Muscle of back (tissue), 11 donors: ENCODE results near the gene RYR3. TPM values are rescaled to one million over a fixed set of nuclear protein-coding genes. Genes with fewer than 3 reads are reported as not detected.

Source experiments
- DNase-seq, 3 donors: peaks; one replicate each; pipeline versions ENCODE4 v3.0.0 to v3.0.0-alpha.2; 2013
- polyA plus RNA-seq, 10 donors: library from polyadenylated mRNA; unstranded; fragments of 120-200 nt; gene quantifications; one replicate each; pipeline ENCODE4 v1.2.1, GENCODE V29; 2013; ENCODE audit not compliant: insufficient read length in 10 of 10

The RYR3 gene
- polyA plus RNA-seq, 10 donors: 15.4 to 62.4 (median 41.5) TPM

DNA sequence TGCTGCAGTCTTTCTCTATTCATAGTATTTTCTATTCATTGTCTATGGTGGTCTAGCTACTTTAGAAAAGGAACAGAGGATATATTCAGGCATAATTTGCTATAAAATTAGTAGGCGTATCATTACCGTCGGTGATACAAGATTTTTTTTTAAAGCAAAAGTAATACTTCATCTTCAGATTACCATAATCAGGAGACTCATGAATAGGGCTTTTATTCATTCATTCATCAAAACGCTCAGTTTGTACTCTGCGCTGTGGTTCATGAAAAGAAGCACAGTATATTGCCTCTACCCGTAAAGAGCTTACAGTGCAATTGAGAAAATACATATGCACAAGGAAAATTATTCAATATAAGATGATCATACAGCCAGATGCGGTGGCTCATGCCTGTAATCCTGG, 520.9 kb downstream of the RYR3 start:
- DNase-seq: no peak

DNA sequence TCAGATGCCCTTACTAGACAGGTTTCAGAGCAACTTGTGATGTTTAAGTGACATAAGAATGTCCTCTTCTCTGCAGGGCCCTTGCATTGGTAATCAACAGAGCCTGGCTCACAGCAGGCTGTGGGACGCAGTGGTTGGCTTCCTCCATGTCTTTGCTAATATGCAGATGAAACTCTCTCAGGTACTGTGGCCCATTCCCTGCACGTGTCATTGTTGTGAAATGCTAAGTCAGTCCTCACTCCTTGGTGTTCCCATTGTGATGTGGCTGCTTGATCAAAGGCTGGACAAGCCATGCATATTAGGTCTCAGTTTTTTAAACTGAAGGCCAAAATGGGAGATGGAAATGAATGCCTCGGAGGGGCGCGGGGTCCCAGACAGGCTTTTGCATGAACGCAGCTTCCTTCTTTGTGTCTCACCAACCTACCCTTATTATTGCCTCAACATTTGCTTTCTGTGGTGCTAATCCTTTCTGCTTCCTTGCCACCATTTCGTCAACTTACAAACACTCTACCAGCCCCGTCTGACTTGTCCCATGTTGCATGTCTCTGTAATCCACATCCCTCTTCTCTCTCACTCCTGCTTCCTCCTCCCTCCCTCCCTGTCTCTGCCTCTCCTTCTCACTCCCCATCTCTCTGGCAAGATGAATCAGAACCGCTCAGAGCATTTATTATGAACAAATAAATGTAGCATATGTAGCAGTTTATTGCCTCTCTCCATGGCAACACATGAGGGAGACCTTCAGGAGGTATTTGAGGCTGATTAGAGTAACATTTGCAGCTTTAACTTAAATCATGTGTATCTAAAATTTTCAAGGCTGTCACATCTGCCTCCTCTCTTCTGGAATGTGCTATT, 524.4 kb downstream of the RYR3 start:
- DNase-seq: peak in 1 of 3 donors; percentile 6

GRCh38 chr15:33837294-33837693, 526.5 kb downstream of the RYR3 start:
- DNase-seq: no peak

DNA sequence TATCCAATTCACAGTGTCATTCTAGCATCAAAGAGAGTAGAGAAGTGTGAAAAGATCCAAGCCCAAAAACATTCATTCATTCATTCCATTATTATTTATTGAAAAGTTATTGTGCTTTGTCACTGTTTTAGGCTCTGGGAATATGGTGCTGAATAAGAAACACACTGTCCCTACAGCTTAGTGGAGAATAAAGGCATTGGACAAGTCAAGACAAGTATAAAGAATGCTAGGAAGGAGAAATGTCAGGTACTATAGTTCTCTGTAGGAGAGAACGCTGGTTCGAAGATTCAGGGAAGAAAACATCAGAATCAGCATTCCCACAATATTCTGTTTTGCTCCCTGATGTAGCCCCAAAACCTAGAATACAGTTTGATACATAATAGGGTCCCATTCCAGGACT, 528.8 kb downstream of the RYR3 start:
- no peak for DNase-seq

DNA sequence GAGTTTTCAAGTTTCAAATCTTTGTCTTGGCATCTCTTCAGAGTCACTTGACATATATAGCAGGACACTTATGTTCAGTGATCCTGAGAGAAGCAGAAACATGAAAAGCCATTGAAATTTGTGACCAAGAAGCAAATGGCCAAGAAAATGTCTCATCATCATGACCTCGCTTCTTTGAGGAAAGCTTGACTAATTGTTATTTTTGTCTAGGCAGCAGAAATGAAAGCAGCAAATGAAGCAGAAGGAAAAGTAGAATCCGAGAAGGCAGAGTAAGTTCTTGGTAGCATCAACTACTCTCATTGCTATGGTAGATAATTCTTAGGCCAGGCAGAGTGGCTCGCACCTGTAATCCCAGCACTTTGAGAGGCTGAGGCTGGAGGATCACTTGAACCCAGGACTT, 529.8 kb downstream of the RYR3 start:
- no peak for DNase-seq

- DNase-seq: no peak
Observed at GRCh38 chr15:33844186-33844585, 533.4 kb downstream of the RYR3 start.

DNA sequence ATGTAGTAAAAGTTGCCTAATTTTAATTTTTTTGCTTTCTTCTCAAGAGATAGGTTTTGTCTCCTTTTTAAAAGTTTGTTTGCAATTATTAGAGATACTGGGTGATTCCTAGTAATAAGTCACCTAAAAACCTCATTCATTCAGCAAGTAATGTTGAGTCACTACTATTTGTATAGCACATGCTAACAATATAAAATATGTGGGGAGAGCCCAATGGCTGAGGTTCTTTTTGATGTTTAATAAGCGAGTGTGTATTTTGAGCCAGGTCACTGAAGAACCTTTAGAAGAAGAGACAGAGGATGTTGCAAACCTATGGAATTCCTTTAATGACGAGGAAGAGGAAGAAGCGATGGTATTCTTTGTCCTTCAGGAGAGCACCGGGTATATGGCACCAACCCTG, 533.8 kb downstream of the RYR3 start:
- DNase-seq: no peak

DNA sequence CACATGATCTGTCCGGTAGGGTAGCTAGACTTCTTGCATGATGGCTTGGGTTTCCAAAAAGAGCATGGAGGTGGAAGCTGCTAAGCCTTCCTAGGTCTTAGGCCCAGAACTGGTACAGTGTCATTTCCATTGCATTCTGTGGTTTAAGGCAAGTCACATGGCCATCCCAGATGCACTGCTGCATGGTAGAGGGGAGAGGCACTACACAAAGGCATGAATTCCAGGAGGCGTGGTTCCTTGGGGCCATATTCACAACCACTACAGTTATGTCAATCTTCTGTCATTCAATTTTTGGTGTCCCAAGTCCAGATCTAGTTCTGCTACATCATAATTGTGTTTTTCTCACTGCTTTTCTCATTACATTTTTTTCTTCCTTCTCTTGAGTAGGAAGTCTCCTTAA, 535.4 kb downstream of the RYR3 start:
- DNase-seq: no peak

- DNase-seq: no peak
Observed at GRCh38 chr15:33846862-33847261, 536.1 kb downstream of the RYR3 start.

DNA sequence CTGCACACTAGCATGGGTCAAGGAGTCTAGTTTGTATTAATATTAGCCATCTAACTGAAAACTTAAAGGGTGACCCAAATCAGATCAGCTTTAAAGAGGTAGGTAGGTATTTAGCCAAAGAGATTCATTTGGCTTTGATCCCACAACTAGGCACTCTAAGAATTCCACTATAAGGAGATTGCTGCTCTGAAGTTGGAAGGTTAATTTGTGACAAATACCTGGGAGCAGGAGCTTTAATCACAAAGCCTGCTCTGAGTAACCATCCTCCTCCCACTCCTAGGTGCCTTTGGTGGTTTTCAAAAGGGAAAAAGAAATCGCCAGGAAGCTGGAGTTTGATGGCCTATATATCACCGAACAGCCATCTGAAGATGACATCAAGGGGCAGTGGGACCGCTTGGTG, 537.2 kb downstream of the RYR3 start:
- no peak for DNase-seq

- no peak for DNase-seq
Observed at GRCh38 chr15:33851079-33851478, 540.3 kb downstream of the RYR3 start.

DNA sequence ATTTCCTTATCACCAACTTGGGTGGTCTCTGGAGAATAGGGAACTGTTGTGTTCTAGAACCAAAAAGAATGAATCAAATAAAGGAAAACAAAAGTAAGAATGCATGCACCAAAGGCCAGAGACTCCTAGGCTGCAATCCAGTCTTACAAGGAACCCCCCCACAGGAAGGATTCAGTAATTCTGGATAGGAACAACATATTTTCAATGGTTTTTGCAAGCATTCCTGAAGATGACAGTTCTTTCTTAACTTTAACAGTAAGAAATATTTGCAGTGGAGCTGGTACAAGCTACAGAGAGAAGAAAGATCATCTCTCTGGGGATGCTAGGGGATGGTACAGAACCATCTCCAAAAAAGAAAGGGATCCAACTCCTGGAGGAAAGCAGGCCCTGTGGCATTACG, 541.3 kb downstream of the RYR3 start:
- DNase-seq: peak in 1 of 3 donors; percentile 7

DNA sequence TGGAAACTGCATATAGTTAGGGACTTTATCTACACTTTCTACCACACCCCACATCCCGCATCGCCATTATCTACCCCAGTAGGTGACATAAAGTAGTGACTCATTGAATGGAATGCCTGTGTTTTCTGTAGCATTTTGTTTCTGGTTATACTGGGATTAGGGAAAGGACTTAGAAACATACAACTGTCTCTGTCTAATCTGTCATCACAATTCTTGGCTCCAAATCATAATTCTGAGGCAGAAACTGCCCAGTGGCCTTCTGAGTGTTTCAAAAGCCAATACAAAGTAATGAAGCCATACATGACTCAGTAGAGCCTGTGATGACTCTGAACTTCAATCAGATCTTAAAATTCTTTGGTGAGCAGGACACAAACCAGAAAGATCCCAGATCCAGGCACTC, 541.8 kb downstream of the RYR3 start:
- DNase-seq: peak in 1 of 3 donors; percentile 51

GRCh38 chr15:33857726-33858125, 547.0 kb downstream of the RYR3 start:
- DNase-seq: no peak

GRCh38 chr15:33858836-33859235, 548.1 kb downstream of the RYR3 start:
- no peak for DNase-seq

DNA sequence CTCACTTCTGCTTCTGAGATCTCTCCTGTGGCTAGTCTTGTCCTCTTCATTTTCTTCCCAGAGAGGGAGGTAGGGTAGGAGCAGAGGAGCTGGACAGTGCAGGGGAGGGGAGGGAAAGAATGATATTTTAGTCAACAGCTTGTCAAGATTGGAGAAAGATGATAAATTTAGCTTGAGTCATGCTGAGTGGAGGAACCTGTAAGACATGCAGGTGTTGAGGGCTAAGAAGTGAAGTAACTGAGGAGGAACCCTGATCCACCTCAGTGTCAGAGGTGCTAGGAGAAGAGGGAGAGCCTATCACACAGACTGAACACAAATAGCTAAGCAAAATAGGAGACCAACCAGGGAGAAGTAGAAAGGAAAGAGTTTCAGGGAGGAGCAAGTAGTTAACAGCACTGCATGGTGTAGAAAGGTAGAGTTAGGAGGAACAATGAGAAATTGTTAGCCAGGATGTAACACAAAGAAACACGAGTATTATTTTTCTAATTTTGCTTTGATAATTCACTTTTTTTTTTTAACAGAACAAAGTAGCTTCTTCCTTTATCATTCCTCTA, 549.3 kb downstream of the RYR3 start:
- DNase-seq: no peak

DNA sequence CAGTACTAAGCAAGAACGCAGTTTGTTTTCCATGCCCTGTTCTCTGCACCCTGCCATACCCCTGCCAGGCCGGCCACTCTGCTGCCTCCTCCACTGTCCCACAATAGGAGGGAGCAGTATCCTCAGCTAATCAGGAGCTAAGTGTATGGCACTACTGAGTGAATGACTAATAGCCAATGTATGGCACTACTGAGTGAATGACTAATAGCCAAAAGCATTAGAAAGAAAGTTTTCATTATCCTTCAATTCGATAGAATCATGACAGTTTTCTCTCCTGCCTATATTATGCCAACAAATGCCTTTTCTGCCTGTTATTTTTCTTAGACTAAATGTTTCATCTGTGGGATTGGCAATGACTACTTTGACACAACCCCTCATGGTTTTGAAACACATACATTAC, 550.0 kb downstream of the RYR3 start:
- peak in 1 of 3 donors; percentile 29 for DNase-seq

DNA sequence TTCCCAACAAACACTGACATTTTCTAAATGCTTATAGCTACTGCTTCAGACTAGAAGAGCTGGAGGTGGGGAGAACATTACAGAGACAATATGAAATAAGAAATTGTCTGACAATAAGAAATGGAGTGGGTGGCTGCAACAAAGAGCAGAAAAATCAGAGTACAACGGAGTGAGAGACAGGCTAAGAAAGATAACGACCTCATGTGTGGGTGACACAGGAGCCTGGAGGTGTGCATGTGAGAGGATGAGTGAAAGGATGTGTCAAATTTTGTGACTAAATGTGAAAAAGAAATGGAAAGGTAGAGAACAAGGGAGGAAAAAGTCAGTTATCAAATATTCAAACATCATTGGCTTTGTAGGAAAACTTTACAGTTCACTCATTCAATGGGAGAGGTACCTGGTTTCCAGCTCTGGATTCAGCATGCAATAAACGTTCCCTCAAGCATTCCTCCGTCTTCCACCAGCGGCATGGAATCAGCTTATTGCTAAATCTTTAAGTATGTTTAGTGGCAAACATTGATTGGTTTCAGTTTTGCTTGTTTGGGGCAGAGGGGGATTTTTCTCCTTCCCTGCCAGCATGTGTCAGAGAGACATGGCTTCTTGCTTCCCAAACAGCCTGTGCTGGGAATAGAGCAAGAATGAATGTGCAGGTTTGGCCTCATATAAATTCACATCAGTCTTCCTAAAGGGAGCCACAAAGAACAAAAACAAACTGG, 553.8 kb downstream of the RYR3 start:
- no peak for DNase-seq

GRCh38 chr15:33865416-33865815, 554.6 kb downstream of the RYR3 start:
- peak in 1 of 3 donors; percentile 16 for DNase-seq

DNA sequence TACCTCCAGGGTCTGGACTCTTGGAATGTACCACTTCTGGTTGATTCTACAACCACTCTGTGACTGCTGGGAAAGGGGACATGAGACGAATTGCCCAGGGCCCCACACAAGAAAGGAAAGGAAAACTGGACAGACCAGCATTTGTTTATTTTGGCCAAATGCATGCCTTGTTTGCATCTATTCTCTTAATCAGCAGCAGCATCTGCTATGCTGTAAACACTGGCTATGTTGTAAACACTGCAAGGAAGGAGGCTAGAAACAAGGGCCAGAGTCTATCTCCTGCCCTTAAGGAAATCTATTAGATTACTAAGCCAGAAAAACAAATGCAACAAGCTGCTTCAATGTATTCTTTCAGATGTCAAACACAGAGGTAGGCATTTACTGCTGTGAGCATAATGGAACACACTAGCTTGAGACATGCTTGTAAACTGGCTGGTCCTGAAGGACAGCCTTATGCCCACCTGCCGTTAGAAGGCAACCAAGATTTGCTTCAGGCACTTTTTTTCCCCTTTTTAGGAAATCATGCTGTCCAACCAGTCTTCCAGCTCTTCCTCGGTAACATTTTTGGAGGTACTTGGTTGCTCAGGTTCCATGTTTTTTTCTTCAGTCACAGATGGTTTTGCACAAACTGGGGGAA, 555.5 kb downstream of the RYR3 start:
- no peak for DNase-seq

GRCh38 chr15:33871980-33872379, 561.2 kb downstream of the RYR3 start:
- no peak for DNase-seq

DNA sequence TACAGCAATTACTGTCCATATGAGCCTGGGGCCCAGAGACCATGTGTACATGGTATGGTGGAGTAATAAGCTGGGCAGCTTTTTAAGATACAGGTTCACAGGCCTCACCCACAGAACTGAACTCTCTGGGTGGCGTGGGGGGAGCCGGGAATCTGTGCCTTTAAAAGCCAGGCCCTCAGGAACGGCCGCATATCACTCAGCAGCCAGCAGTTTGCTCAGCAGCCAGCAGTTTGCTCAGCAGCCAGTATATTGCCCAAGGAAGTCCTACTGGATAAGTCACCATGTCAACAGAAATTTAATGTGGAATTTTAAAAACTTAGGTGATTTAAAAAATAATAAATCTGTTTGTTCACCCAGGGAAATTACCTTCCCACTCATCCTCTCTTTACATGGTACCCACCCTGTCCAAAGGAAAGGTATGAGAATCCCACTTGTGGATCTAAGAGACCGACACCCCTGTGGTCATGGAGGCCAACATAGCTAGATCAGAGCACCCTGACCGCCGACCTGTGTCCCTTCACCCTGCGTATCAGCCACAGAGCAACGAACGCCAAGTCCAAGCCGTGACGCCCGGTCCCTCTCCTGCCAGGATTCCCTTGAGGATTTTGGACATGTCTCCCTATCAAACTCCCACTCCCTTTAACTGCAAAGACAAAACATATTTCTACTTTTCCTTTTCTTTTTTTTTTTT, 561.8 kb downstream of the RYR3 start:
- no peak for DNase-seq
